HG03457 (cell line): ENCODE data around the gene CYTH2.
"Not testable (repeated sequence)": the region's sequence is repeated elsewhere in the genome, so short reads cannot be mapped to it uniquely, and the experiment has no call there.

Source experiments
- ATAC-seq: cut with Tn5 transposase; IDR thresholded peaks from one replicate; pipeline ENCODE4 v1.9.1; 2021; ENCODE audit warnings: moderate number of reproducible peaks; ENCODE audit not compliant: unreplicated experiment

Gene CYTH2

GRCh38 chr19:48511321-48511731 is 42.2 kb downstream of the CYTH2 start:
- ATAC-seq = no peak

DNA sequence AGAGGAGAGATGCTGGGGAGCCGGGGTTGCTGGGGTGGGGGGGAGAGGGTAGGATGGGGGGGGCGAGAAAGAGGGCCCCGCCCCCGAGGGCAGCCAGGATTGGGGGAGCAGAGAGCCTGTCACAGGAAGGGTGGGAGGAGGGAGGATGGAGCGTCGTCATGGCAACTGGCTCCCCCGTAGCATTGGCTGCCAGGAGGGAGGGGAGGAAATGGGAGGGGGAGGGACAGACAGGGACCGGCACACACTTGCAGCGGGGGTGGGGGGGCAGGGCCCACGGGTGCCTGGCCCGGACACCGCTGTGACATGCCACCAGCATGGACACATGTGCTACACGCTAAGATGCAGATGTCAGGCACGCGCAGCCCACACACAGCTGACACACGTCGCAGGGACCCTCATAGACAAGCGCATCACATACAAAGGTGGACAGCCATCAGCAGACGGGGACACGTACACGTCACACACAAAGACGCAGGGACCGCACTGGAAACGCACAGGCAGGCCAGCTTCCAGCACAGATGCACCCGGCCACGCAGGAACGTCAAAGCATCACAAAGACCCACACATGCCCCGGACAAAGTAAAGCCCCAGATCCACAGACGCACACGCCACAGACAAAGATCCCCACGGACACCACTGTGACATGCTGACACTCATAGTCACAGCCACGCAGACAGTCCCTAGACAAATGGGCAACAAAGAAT is 42.8 kb downstream of the CYTH2 start, which contains the start of gene LMTK3:
LMTK3 (minus strand) TSS at position 36 of the 704 bp plus-strand sequence. CDS start 259 bp downstream, outside the sequence.
- ATAC-seq = no peak

DNA sequence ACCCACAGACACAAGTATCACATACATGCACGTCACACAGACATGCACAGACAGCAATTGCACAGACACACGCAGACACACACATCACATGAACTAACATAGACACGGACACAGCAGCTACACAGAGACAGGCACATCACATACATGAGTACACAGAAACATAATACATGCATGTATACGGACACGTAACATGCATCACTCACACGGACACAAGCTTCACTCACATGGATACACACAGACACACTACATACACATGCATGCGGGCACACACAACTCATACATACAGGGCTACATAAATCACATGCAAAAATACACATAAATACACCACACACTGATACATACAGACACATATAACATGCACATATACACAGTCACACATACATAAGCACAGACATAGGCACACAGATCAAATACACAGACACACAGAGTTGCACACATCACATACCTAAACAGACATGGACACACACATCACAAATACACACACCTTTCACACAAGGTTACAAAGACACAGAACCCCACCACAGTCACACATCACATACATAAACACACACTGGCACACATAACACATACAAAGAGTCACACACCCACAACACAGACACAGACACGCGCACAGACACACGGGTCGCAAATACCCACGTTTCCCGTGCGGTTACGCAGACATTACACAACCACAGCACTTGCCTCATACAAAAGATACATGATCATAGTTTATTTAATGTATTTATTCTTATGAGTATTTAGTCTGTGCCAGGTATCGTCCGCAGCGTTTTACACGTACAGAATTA is 43.5 kb downstream of the CYTH2 start:
- no peak for ATAC-seq

DNA sequence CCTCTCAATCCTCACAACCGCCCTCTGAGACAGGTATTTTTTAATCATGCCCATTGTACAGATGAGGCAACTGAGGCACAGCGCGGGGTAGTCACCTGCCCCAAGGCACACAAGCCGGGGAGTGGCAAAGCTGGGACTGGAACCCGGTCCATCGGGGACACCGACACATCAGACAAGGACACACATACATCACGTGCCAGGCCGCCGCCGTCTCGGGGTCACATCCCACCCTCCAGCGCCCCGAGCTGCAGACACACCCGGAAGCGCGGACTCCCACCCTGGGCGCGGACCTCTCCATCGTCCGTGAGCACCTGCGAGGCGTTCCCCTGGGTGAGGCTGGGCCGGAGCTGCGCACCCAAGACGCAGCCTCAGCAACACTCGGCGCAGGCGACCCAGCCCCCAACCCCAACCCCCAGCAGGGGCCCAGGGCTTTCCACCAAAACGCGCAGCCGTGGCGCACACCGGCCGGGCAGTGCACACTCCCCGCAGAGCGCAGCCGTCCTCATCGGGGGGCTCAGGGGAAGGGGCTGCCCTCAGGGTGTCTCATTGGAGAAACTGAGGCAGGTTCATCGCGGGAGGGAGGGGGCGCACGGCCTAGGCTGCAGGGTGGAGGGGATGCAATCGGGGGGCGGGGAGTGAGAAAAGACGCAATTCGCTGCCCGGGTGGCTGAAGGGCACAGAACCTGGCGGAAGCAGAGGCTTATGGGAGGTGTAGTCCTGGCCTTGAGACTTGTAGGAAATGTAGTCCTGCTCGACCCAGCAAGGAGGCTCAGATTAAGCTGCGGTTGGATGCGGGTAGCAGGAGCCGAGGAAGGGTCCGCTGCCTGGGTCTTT is 44.3 kb downstream of the CYTH2 start:
- ATAC-seq = no peak

DNA sequence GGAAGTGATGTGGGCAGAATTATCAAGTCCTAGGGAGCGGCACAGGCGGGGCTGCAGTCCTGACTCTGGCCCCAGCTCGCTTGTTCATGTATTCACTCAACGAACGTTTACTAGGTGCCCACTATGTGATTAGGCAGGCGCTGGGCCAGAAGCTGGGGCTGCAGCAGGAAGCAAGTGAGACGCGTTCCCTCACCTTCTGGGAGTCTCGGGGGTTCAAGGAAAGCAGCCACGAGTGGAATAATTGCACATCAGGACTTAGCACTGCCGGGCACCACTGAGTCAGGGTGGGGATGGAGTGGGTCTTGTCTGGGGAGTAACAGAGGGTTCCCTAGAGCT is 44.9 kb downstream of the CYTH2 start:
- no peak for ATAC-seq

DNA sequence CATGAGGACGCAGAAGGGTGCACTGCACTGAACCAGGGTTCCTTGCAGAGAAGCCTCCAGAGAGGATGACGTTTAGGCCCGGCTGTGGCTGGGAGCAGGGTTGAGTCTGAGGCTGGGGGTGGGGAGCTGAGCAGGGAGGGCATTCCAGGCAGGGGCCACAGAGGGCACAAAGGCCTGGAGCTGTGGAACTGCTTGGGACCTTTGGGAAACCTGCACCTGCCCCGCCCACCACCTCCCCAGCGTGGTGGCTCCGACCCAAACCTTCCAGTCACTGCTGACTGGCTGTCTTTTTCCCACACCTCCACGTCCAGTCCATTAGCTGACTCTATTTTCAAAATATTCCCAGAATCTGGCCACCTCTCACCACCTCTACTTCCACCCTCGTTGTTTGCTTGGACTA is 47.4 kb downstream of the CYTH2 start:
- ATAC-seq = no peak

DNA sequence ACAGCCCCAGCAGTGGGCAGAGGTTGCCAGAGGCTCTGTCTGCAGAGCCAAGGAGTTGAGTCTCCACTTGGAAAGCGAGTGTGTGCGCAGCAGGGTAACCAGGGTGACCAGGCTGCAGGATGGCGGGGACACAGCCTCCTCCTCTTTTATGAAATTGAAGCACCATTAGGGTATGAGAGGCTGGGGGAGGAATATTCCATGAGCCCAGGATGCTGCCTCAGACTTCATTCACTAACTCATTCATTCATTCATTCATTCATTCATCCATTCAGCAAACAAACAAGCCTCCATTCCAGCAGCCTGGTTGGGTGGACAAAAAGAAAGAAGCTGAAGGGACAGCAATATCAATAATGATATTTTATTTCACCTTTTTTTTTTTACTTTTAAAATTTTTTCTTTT is 49.0 kb downstream of the CYTH2 start:
- no peak for ATAC-seq

- ATAC-seq = not testable (repeated sequence)
These were observed 50.3 kb downstream of the CYTH2 start for GRCh38 chr19:48519426-48519825.

- ATAC-seq = no peak
These were observed 51.0 kb downstream of the CYTH2 start for GRCh38 chr19:48520134-48520533.

- no peak for ATAC-seq
These were observed 55.1 kb downstream of the CYTH2 start for GRCh38 chr19:48524221-48524620.

- ATAC-seq = no peak
These were observed 55.6 kb downstream of the CYTH2 start for GRCh38 chr19:48524732-48525131.

GRCh38 chr19:48529156-48529555 is 60.0 kb downstream of the CYTH2 start:
- no peak for ATAC-seq

- ATAC-seq = no peak
These were observed 61.0 kb downstream of the CYTH2 start for GRCh38 chr19:48530066-48530720.

DNA sequence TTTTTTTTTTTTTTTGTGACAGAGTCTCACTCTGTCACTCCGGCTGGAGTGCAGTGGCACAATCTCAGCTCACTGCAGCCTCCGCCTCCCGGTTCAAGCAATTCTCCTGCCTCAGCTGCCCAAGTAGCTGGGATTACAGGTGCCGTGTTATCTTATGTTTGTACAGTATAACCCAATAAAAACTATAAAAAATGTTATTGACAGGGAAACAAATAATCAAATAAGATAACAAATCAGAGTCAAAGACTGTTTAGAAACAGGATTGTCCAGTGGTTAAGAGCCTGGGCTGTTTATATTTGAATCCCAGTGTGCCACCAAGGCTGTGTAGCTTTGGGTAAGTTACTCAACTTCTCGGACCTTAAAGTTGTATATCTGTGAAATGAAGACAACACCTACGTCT is 61.6 kb downstream of the CYTH2 start:
- ATAC-seq = no peak
